ENCODE measurements around the gene LARP1B.

GRCh38 chr4:128161138-128161537 is 100.0 kb downstream of the LARP1B start:
- no peak for TF ChIP-seq YY1 (IDR thresholded peaks at IDR 0.05; ENCODE audit: insufficient read depth, insufficient read length)
- TF ChIP-seq ZNF274 (IDR thresholded peaks at IDR 0.05; ENCODE audit: low read depth, low read length) = no peak

Measured in NT2/D1 (cell line).